NCI-H524 treated with DMSO at 0.1 percent for 48 hours (cell line): ENCODE measurements around the gene SLC6A8.
"Not testable (repeated sequence)": the region's sequence is repeated elsewhere in the genome, so short reads cannot be mapped to it uniquely, and the experiment has no call there.

Experiments used
- DNase-seq: peaks from one replicate; lab custom pipeline; 2025; lab: John Stamatoyannopoulos, UW

Gene SLC6A8

DNA sequence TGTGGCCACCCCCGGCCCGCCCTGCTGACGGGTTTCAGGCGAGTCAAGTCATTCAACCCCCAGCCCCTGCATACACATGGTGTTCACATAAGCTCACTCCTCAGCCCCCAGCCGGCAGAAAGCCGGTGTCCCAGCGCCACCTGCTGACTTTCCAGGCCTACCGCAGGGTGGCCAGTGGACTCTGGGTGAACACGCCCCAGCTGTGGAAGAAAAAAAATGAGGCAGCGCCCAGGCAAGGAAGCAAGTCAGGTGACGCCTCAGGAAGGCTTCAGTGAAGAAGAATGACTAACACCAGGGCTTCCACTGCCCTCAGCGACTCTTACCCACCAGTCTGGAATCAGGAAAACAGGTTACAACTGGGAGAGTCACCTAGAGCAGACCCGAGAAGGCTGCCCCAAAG is 20.7 kb downstream of the SLC6A8 start:
- no peak for DNase-seq

DNA sequence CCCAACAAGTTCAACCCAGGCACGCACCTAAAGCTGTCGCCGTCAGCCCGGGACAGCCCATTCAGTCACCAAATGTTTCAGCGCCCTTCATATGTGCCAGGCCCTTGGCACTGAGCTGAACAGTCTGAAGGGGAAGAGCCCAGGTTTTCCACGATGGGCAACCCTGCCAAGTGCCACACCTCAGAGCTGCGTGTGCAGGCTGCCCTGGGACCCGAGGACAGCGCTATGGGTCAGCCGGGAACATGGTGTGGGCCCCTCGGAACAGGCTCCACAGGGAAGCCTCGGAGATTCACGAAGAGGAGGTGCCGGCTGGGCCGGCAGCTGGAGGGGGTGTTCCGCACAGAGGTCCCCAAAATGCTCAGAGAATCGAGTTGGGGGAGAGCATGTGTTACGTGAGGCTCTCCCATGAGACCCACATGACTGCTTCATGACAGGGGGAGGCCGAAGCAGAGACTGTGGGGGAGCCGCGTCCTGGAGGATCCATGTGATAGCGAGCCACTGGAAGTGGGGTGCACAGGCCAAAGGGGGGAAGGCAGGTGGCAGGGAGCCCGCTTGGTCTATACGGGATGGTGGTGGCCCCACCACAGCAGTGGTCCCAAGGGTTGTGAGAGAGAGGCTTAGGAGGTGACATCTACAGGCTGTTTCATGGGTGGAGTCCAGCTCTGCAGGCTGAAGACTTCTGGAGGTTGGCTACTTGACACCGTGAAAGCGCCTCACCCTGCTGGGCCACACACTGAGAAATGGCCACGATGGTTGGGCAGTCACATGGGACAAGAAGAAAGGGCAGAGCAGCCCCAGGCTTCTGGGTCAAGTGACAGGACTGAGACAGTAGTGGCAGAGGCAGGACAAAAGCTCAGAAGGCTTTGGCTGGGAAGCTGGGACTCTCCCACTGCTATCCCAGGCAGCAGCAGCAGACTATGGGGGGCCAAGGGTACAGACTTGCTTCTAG is 22.3 kb downstream of the SLC6A8 start:
- DNase-seq: no peak

DNA sequence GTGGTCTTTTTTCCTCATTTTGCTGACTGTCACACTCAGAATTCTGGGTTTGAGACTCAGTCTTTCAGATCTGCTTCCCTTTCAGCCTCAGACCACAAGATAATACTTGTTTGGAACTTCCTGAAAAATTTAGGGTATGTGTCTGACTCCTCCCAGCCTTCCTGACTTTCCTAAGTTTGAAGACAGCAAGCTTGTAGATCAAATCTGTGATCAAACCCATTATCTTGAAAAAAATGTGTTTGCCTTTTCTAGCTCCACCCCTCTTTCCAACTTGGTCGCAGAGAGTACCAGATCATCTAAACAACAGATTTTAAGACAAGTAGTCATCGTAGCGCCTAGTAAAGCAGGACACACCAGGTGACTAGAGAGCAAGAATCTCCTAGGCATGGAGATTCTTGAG is 26.5 kb downstream of the SLC6A8 start:
- no peak for DNase-seq

DNA sequence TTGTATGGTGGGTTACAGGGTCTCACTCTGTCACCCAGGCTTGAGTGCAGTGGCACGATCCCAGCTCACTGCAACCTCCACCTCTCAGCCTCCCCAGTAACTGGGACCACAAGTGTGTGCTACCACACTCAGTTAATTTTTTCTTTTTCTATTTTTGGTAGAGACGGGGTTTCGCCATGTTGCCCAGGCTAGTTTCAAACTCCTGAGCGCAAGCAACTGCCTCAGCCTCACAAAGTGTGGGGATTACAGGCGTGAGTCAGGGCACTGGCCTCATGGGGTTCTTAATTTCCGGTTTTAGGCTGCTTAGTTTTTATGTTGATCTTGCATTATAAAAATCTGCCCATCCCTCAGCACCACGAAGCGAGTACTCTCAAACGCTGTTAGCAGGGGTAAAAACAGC is 29.7 kb downstream of the SLC6A8 start:
- DNase-seq: no peak

DNA sequence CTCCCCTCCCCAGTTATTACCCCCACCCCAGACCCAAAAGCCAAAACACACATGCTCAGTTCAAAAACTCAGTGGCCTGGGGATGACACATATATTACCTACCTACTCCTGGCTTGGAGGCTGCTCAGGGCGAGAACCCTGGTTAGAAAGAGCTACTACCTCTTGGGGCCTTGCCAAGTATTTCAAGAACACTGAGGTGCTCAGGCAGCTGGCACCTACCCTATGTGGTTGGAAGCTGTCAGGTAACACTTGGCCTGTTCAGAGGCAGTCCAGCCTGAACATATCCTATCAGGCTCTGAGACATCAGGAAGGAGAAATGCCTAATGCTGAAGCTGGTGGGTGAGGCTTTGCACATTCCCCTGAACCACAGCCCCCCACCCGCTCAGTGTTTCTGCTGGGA is 31.5 kb downstream of the SLC6A8 start:
- DNase-seq: no peak

DNA sequence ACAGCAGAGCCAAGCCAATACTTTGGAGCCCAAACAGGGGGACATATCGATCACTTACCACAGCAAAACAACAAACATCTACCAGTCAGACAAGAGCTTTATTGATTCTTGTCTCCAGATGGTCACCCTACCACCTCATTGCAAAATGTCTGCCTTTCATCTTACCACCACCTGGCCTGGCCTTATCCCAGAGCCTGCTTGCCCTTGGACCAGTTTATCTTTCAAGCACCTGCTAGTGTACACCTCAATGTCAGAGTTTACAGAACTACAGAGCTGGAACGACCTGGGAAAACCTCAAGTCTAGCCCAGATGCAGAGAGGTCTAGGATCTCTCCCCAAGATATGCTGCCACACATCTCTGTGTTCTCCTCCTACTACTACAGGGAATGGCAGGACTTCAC is 32.0 kb downstream of the SLC6A8 start:
- DNase-seq: no peak

DNA sequence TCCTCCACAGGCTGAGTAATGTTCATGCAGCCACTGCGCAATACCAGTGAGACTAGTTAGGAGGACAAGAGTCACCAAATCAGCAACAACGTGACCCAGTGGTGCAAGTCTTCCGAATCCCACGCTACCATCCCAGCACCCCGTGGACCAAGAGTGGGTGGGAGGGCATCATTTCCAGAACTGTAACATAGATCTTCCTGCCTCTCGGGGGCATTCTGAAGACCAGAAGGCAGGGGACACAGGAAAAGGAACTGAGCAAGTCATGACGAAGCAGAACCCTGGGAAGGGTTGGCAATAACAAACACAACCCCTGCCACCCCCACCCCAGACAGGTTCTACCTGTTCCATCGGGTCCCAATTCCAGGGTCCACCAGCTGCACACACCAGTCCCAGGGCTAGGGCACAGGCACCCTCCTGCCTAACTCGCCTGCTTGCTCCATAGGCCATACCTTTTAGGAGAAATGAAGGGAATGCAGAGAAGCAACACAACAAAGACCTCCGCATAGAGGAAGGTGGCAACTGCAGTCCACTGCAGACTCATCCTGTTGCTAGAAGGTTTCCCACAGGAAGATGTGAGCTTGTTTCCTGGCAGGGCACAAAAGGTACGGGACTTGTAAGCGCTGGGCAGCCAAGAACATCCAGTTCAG is 35.1 kb downstream of the SLC6A8 start:
- no peak for DNase-seq

DNA sequence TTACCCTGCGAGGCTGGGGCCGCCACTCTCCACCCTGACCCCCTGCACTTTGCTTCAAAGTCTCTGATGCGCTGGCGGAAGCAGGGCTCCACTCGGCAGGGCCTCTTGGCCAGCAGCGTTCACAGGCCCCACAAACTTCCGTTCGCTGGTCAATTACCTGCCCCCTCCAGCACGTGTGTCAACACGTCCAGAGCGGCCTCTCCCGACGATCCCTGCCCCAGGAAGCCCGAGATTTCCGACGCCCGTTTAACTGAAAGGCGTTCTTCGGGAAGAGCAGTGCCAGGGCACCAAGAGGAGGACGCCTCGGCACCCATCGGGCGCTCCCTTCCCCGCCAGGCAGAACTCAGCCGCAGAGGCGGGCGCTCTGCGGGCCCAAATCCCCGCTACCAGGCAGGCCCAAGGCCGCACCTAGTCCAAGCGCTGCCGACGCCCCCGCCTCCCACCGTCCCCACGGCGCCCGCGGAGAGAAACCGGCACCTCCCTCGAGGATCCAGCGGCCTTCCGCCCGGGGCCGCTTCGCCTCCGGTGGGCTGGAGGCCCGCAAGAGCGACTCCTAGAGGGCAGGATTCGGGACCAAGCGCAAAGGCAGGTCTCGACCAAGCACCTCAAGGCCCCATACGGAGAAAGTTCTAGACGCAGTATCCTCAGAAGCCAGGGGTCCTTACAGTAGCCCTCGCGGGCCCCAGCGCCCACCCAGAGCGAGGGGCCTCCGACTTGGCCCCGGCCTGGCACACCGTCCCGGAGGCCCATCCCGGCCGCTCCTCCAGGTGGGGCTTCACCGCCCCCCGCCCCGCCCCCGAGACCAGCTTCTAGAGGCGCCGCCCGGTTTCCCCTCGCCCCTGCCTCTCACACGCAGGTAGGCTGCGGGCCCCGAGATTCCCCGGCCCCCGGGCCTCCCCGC is 35.9 kb downstream of the SLC6A8 start:
- no peak for DNase-seq

DNA sequence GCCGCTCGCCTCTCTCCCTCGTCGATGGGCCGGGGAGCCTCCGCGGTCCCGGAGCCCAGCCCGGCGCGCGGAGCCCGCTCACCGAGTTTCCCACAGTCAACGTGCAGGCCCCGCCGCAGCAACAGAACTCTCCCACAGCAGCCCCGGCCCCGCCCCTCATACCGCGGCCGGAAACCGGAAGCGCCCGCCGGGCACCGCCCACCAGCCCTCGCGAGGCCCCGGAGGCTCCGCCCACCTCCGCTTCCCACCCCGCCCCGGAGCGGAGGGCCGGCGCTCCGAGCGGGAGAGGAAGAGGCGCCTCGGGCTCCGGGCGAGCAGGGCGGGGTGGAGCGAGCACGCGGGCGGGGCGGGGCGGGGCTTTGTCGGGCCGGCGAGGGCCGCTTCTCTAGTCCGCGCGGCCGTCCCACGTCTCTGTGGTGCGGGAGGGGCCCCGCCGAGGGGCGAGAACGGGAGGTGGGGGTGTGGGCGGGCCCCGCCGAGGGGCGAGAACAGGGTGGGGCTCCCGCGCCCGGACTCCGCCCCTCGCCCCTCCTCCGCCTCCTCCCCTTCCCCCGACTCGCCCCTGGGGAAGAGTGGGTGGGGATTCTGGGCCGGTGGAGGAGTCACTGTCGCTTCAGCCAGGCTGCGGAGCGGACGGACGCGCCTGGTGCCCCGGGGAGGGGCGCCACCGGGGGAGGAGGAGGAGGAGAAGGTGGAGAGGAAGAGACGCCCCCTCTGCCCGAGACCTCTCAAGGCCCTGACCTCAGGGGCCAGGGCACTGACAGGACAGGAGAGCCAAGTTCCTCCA is 36.7 kb downstream of the SLC6A8 start, which contains the start of the genes ABCD1 and BCAP31:
Gene ABCD1 (plus strand): TSS at position 605 of the 787 bp plus-strand sequence. CDS start 411 bp downstream, outside the sequence.
Gene BCAP31 (minus strand): TSS at position 136 of the 787 bp plus-strand sequence. CDS start 1,143 bp downstream, outside the sequence.
- peak; percentile 10 for DNase-seq

DNA sequence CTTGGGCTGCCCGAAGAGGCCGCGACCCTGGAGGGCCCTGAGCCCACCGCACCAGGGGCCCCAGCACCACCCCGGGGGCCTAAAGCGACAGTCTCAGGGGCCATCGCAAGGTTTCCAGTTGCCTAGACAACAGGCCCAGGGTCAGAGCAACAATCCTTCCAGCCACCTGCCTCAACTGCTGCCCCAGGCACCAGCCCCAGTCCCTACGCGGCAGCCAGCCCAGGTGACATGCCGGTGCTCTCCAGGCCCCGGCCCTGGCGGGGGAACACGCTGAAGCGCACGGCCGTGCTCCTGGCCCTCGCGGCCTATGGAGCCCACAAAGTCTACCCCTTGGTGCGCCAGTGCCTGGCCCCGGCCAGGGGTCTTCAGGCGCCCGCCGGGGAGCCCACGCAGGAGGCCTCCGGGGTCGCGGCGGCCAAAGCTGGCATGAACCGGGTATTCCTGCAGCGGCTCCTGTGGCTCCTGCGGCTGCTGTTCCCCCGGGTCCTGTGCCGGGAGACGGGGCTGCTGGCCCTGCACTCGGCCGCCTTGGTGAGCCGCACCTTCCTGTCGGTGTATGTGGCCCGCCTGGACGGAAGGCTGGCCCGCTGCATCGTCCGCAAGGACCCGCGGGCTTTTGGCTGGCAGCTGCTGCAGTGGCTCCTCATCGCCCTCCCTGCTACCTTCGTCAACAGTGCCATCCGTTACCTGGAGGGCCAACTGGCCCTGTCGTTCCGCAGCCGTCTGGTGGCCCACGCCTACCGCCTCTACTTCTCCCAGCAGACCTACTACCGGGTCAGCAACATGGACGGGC is 37.5 kb downstream of the SLC6A8 start:
- no peak for DNase-seq

DNA sequence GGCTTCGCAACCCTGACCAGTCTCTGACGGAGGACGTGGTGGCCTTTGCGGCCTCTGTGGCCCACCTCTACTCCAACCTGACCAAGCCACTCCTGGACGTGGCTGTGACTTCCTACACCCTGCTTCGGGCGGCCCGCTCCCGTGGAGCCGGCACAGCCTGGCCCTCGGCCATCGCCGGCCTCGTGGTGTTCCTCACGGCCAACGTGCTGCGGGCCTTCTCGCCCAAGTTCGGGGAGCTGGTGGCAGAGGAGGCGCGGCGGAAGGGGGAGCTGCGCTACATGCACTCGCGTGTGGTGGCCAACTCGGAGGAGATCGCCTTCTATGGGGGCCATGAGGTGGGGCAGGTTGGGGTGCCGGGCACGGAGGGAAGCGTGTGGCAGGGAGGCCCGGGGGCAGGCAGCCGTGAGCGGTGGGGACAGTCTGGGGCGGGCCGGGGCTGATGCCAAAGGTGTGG is 38.1 kb downstream of the SLC6A8 start:
- no peak for DNase-seq

DNA sequence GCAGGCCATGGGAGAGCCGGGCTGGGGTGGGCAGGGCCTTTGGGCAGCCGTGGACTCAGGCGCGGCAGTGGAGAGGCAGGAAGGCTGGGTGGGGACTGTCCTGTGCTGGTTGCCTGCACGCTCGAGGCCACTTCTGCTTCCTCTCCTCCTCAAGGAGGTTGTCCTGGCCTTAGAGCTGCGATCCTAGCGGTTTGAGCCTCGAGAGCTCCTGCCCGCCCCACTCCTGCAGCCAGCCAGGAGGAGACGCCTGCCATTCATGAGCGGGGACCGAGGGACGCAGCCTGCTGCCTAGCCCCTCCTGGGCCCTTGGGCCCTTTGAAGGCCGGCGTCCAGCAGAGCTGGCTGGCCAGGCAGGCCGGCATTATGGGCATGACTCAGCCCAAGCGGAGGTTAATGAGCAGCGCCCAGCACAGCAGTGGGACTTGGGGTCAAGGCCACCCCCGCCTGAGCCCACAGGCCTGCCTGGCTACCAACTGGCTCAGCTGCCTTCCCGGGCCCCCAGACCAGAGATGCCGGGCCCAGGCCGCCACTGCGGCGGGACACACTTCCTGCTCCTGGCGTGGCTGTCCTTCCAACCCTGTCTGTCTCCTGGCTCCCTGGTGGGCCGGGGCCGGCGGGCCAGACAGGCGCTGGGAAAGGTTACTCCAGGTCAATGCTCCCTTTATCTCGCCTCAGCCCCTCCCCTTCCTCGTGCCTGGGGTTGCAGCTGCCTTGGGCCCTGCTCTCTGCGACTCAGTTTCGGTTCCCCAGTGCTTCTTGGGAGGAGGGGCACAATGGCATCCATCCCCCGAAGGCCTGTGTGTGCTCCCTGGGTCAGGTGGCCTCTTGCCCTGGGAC is 38.8 kb downstream of the SLC6A8 start:
- DNase-seq: no peak

DNA sequence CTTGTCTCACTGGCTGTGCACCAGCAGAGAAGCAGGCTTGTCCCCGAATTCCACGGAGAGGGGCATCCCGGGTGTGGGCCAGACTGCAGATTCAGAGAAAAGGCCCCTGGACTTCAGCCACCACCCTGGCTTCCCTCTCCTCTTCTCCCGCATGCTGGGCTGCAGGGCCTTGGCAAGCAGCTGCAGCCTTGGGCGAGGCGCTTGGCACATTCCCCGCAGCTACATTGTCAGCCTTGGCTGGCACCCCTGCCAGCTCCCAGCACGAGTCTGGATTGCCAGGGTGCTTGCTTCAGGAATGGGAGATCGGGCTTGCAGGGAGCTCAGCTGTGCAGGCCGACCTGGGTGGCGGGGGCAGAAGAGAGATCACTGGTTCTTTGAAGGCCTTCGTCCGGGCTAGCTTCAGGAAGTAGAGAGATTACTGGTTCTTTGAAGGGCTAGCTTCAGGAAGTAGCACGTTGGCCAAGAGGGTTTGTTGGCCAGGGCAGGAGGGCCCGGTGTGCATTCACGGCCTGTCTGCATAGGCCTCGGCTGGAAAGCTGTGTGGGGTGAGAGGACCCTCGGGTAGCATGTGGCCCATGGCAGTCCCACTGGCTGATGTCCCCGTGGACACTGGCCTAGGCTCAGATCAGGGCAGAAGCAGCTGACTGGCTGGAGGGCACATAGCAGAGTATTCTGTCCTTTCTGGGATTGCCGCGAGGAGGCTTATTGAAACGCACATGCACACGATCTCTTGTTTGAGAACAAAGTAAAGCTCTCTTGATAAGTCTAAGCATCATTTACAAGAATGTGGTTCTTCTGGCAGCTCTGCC is 39.6 kb downstream of the SLC6A8 start:
- DNase-seq: no peak

DNA sequence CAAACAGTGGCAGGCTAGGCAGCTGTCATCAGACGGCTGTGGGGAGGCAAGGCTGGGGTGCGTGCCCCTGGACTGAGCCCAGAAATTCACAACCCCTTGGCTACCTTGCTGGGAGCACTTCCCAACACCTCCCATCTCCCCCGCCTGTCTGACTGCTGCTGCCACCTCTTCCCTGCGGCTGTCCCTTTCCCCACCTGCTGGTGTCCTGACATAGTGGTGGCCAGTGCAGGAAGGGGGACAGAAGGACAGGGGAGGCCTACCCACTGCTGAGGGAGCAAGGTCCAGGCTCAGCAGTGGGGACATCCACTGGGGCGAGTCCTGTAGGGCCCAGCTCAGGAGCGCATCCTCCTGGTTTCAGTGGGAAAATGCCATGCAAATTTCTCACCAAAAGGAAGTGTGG is 40.4 kb downstream of the SLC6A8 start:
- no peak for DNase-seq

DNA sequence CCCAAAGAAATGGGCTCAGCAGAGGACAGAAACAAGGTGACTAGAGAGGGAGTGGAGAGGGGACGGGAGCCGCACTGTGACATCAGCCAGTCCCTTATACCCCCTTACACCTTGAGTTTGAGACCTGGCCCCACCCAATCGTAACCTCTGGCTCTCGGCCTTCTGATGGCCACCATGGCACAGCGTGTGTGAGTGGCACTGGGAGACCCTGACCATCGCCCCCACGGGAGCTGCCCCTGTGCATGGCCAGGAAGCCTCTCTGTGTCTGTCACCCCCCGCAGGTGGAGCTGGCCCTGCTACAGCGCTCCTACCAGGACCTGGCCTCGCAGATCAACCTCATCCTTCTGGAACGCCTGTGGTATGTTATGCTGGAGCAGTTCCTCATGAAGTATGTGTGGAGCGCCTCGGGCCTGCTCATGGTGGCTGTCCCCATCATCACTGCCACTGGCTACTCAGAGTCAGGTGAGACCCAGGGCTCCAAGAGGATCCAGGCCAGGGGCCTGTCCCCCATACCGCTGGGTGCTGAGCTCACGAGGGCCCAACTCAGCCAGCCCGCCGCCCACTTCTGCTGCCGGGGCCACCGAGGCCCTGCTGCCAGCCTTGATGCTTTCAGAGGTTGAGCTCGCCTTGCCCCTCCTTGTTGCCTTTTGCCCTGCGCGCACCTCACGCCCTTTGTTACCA is 41.4 kb downstream of the SLC6A8 start:
- no peak for DNase-seq

DNA sequence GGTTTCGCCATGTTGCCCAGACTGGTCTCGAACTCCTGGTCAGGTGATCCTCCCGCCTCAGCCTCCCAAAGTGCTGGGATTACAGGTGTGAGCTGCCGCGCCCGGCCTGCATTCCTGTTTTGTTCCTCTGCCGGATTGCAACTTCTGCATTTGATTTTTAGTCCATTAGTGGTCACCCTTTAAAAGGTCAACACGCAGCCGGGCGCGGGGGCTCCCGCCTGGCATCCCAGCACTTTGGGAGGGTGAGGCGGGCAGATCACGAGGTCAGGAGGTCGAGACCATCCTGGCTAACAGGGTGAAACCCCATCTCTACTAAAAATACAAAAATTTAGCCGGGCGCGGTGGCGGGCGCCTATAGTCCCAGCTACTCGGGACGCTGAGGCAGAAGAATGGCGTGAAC is 42.4 kb downstream of the SLC6A8 start:
- DNase-seq: not testable (repeated sequence)

DNA sequence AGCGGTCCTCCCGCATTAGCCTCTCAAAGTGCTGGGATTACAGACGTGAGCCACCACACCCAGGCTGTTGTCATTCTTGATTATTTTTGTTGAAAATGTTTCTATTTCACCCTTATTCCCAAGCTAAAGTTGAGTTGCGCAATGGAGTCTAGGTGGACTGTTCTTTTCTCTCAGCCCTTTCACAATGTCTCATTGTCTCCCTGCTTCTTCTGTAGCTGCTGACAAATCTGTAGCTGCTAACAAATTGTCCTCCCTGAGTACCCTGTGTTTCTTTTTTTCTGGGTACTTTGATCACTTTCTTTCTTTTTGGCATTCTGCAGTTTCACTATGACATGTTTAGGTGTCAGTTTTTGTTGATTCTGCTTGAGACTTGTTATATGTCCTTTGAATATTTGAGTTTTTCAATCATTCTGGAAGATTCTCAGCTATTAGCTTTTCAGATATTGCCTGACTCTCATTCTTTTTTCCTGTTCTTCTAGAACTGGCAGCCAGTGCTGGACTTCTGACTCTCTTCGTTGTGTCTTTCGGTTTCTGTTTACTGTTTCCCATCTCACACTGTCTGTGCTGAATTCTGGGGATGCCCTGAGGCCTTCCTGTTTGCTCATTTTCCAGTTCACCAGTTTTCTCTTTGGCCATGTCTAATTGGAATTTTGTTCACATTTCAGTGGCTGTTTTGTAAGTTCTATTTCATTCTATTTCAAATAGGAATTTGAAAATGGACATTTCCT is 43.6 kb downstream of the SLC6A8 start:
- DNase-seq: no peak
